Epithelial cell of proximal tubule (primary cell): ENCODE results near the gene MYO19. TPM values are rescaled to one million over a fixed set of nuclear protein-coding genes. Genes with fewer than 3 reads are reported as not detected.

ENCODE experiments used
- DNase-seq: peaks from one replicate; pipeline ENCODE4 v3.0.0-alpha.2; 2011; ENCODE audit warnings: low read depth
- H3K4me3 ChIP-seq: 2 replicates; pipeline ENCODE4 v1.5.1; 2011; ENCODE audit warnings: low read depth, mild to moderate bottlenecking, low read length
- CTCF ChIP-seq: conservative IDR thresholded peaks from 2 replicates; pipeline ENCODE4 v1.5.1; 2012; ENCODE audit warnings: low read depth, mild to moderate bottlenecking, low read length
- total RNA-seq: library from RNA; depleted of rRNA; stranded (reverse); fragments of >200 nt; gene quantifications from 2 replicates; pipeline ENCODE4 v1.2.3, GENCODE V29; 2015

MYO19 gene
- total RNA-seq, 1 donor from 2014 or later: 93.3 TPM

- DNase-seq: no peak
- no peak for TF ChIP-seq CTCF
These were observed 35.9 kb downstream of the MYO19 start for GRCh38 chr17:36498560-36499300.

GRCh38 chr17:36498155-36498554, 36.5 kb downstream of the MYO19 start:
- no peak for TF ChIP-seq CTCF
- no peak for DNase-seq
- H3K4me3 ChIP-seq: no peak overlapping the region

More at GRCh38 chr17:36498560-36499300, 35.9 kb downstream of the MYO19 start:
- no peak overlapping the region for H3K4me3 ChIP-seq

- no peak overlapping the region for H3K4me3 ChIP-seq
- DNase-seq: no peak
- no peak for TF ChIP-seq CTCF
These were observed 38.5 kb downstream of the MYO19 start for GRCh38 chr17:36496018-36496789.

- DNase-seq: no peak
- no peak overlapping the region for H3K4me3 ChIP-seq
- TF ChIP-seq CTCF: no peak
These were observed 39.5 kb downstream of the MYO19 start for GRCh38 chr17:36495076-36495578.

- no peak for TF ChIP-seq CTCF
- no peak overlapping the region for H3K4me3 ChIP-seq
These were observed 40.0 kb downstream of the MYO19 start for GRCh38 chr17:36494674-36495073.

GRCh38 chr17:36493956-36494355, 40.7 kb downstream of the MYO19 start:
- H3K4me3 ChIP-seq: no peak overlapping the region
- TF ChIP-seq CTCF: no peak
- no peak for DNase-seq

More at GRCh38 chr17:36494674-36495073, 40.0 kb downstream of the MYO19 start:
- no peak for DNase-seq
